Left lung (tissue), 10 donors: ENCODE results near the gene MACROD2. TPM values are rescaled to one million over a fixed set of nuclear protein-coding genes. Genes with fewer than 3 reads are reported as not detected.

Experiments used
- ATAC-seq: fragments of 200-7000 bp; cut with Tn5 transposase; one replicate; pipeline ENCODE4 v1.9.1; 2020; ENCODE audit warnings: moderate library complexity
- DNase-seq, 4 donors: peaks; one replicate each; pipeline ENCODE4 v3.0.0-alpha.2; 2013 to 2020
- H3K27ac ChIP-seq, 2 donors: fragments of 200-600 bp; sonication (generic) in 1 of 2; one replicate each; pipeline versions ENCODE4 v1.5.0 to v1.8.0; 2020 to 2021
- H3K27me3 ChIP-seq, 2 donors: fragments of 200-600 bp; sonication (generic) in 1 of 2; one replicate each; pipeline versions ENCODE4 v1.5.0 to v1.8.0; 2020 to 2021
- H3K36me3 ChIP-seq, 2 donors: fragments of 200-600 bp; sonication (generic) in 1 of 2; one replicate each; pipeline versions ENCODE4 v1.5.0 to v1.8.0; 2020 to 2021
- H3K4me1 ChIP-seq, 2 donors: fragments of 200-600 bp; one replicate each; pipeline ENCODE4 v1.8.0; 2021
- H3K4me3 ChIP-seq, 2 donors: fragments of 200-600 bp; sonication (generic) in 1 of 2; one replicate each; pipeline versions ENCODE4 v1.5.0 to v1.8.0; 2020 to 2021; ENCODE audit warnings: mild to moderate bottlenecking in 1 of 2
- H3K9me3 ChIP-seq, 2 donors: fragments of 200-600 bp; sonication (generic) in 1 of 2; one replicate each; pipeline versions ENCODE4 v1.5.0 to v1.8.0; 2020 to 2021
- intact Hi-C, 2 donors: fragments of 100-400 bp; cut with DNase I; formaldehyde crosslinking; loops; one replicate each; pipeline versions ENCODE4 v1.11.2 to v1.14.2; 2022
- polyA plus RNA-seq, 6 donors: library from polyadenylated mRNA; unstranded; fragments of 120-200 nt; gene quantifications; one replicate each; pipeline ENCODE4 v1.2.1, GENCODE V29; 2013; ENCODE audit not compliant: insufficient read length in 6 of 6
- total RNA-seq, 2 donors: library from RNA; stranded (reverse); fragmentation: NEBNext Ultra II Directional; extraction: Animal tissue kit (Norgen Biotek cat#: 25700); gene quantifications; one replicate each; pipeline ENCODE4 v1.2.1, GENCODE V29; 2021
- TF ChIP-seq, protein P1 (sequence below), 2 donors: fragments of 200-600 bp; sonication (generic) in 1 of 2; IDR thresholded peaks; one replicate each; pipeline versions ENCODE4 v1.5.0 to v1.8.0; 2021; ENCODE audit warnings: antibody characterized with exemption in 2 of 2
- donor health status: DM: no; HTN: yes; CAD: no.
- donor health status: DM: no; HTN: no; CAD: no.

MACROD2 gene
- total and polyA plus RNA-seq, 8 donors: 6.1 to 23.6 (median 8.9) TPM

DNA sequence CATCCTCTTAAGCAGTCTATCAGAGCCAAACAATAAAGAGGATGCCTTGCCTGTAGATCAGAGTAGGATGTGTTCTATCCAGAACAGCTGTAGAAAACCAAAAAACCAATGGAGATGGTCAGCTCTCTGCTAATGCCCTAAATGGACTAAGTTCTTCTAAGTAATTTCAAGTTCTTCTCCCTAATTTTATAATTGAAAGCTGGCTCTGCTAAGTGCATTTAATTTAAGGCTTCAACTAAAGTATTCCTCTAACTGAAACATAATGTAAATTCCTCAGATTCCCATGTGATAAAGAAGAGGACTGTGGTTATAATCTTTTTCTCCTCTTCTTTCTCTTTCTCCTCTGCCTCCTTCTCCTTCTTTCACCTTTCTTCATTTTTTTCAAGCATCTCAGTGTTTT, 1868.4 kb downstream of the MACROD2 start:
- TF ChIP-seq, protein P1, sequence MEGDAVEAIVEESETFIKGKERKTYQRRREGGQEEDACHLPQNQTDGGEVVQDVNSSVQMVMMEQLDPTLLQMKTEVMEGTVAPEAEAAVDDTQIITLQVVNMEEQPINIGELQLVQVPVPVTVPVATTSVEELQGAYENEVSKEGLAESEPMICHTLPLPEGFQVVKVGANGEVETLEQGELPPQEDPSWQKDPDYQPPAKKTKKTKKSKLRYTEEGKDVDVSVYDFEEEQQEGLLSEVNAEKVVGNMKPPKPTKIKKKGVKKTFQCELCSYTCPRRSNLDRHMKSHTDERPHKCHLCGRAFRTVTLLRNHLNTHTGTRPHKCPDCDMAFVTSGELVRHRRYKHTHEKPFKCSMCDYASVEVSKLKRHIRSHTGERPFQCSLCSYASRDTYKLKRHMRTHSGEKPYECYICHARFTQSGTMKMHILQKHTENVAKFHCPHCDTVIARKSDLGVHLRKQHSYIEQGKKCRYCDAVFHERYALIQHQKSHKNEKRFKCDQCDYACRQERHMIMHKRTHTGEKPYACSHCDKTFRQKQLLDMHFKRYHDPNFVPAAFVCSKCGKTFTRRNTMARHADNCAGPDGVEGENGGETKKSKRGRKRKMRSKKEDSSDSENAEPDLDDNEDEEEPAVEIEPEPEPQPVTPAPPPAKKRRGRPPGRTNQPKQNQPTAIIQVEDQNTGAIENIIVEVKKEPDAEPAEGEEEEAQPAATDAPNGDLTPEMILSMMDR (IDR thresholded peaks at IDR 0.05): no peak

DNA sequence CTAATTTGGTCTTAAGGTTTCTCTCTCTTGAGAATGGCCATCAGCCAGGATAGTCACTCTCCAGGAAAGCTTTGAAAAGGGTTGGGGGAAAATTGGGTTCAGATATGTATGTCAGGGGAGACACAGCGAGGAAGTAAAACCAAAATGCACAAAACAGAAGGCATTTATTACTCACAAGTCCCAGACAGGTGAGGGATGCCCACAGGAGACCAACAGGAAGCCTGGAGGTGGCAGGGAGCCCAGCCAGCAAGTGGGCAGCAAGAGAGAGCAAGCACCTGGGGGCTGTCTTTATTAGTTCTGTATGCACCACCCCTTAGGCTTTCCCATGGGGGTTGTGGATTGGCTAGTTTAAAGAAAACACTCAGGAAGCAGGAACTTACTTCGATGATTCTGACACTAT, 1870.2 kb downstream of the MACROD2 start:
- Histone ChIP-seq H3K4me3 (no peak overlapping the region), H3K36me3 (no peaks in the 10 kb centered on the region), H3K27ac (no peak overlapping the region), H3K27me3 (no peaks in the 10 kb centered on the region), H3K4me1 (no peaks in the 10 kb centered on the region), H3K9me3 (no peaks in the 10 kb centered on the region)
- no peak for DNase-seq
- TF ChIP-seq, protein P1 (IDR thresholded peaks at IDR 0.05): no peak
- intact Hi-C loops: no loop called here
- no peak for ATAC-seq

More for the DNA sequence above, 1868.4 kb downstream of the MACROD2 start:
- no peak for DNase-seq
- H3K27ac ChIP-seq: no peak overlapping the region
- intact Hi-C loops: no loop called here
- no peaks in the 10 kb centered on the region for H3K4me1 ChIP-seq
- H3K4me3 ChIP-seq: no peak overlapping the region
- no peaks in the 10 kb centered on the region for H3K9me3 ChIP-seq
- H3K36me3 ChIP-seq: no peaks in the 10 kb centered on the region
- no peak for ATAC-seq
- no peaks in the 10 kb centered on the region for H3K27me3 ChIP-seq

- H3K27me3 ChIP-seq: no peaks in the 10 kb centered on the region
- no peaks in the 10 kb centered on the region for H3K36me3 ChIP-seq
- ATAC-seq (no peak), DNase-seq (no peak)
- intact Hi-C loops: no loop called here
- H3K4me1 ChIP-seq: no peaks in the 10 kb centered on the region
- no peaks in the 10 kb centered on the region for H3K9me3 ChIP-seq
- H3K27ac ChIP-seq: no peak overlapping the region
- no peak overlapping the region for H3K4me3 ChIP-seq
- TF ChIP-seq, protein P1 (IDR thresholded peaks at IDR 0.05): no peak
Measured at GRCh38 chr20:15866916-15867730, 1871.8 kb downstream of the MACROD2 start.

GRCh38 chr20:15867899-15868298, 1872.6 kb downstream of the MACROD2 start:
- TF ChIP-seq, protein P1 (IDR thresholded peaks at IDR 0.05): no peak
- Histone ChIP-seq H3K36me3 (no peaks in the 10 kb centered on the region), H3K4me3 (no peak overlapping the region), H3K27ac (no peak overlapping the region), H3K27me3 (no peaks in the 10 kb centered on the region), H3K4me1 (no peaks in the 10 kb centered on the region), H3K9me3 (no peaks in the 10 kb centered on the region)
- DNase-seq: no peak
- intact Hi-C loops: no loop called here
- no peak for ATAC-seq

DNA sequence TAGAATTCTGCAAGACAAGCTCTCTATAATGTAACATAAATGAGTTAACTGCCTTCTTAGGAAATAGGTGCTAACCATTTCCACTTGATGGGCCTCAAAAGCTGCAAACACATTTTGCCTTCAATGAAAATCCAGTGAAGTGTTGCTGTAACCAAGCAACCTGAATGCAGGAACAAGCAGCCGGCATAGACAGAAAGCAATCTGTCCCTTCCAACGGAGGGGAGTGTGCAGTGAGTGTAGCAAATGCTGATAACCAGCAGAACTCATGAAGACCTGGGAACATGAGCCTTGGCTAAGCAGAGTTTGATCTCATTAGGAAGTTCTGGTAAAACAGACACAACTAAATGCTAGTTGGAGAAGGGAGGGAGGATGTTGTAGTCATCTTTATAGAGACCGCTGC, 1880.1 kb downstream of the MACROD2 start:
- TF ChIP-seq, protein P1 (IDR thresholded peaks at IDR 0.05): no peak
- Histone ChIP-seq H3K36me3 (no peaks in the 10 kb centered on the region), H3K4me1 (no peaks in the 10 kb centered on the region), H3K4me3 (no peak overlapping the region), H3K27me3 (no peaks in the 10 kb centered on the region), H3K27ac (no peak overlapping the region), H3K9me3 (peaks cover 0 to 10% of the 10 kb centered on the region in 2 donors)
- intact Hi-C loops: no loop called here
- ATAC-seq: no peak
- peak in 2 of 4 donors; percentile 1 to 21 for DNase-seq
